Vagina (tissue), 2 donors: ENCODE measurements around the gene ZNF790.

ENCODE experiments used
- CTCF ChIP-seq, 3 experiments: fragments of 450-650 bp in 2 of 3; fragments of 200-600 bp in 1 of 3; sonication (generic) in 1 of 3; IDR thresholded peaks; one replicate each; pipeline ENCODE4 v1.5.1; 2017 to 2019; ENCODE audit warnings: antibody characterized with exemption in 3 of 3, mild to moderate bottlenecking in 2 of 3, moderate library complexity in 2 of 3
- POLR2A ChIP-seq, 2 donors: fragments of 450-650 bp; IDR thresholded peaks; one replicate each; pipeline ENCODE4 v1.6.1; 2017; ENCODE audit warnings: antibody characterized with exemption in 2 of 2, mild to moderate bottlenecking in 2 of 2, moderate library complexity in 2 of 2

GRCh38 chr19:36833430-36833829 lies 4.8 kb downstream of the ZNF790 start:
- TF ChIP-seq POLR2A (IDR thresholded peaks at IDR 0.05) (no peak), CTCF (IDR thresholded peaks at IDR 0.05) (no peak)
